Activated gamma-delta T cell treated with Interleukin-2 at 50 U/mL for 16 hours (primary cell): Measurements from ENCODE around the gene REXO4.
"Not testable (repeated sequence)": the region's sequence is repeated elsewhere in the genome, so short reads cannot be mapped to it uniquely, and the experiment has no call there.

Experiments
- DNase-seq: peaks from one replicate; pipeline ENCODE4 v3.0.0-alpha.2; 2020

Gene REXO4

GRCh38 chr9:133385452-133385851 is 32.4 kb downstream of the REXO4 start:
- no peak for DNase-seq

GRCh38 chr9:133384736-133385321 is 33.0 kb downstream of the REXO4 start:
- no peak for DNase-seq

- no peak for DNase-seq
Measured at GRCh38 chr9:133383438-133383837, 34.4 kb downstream of the REXO4 start.

- no peak for DNase-seq
Measured at GRCh38 chr9:133382507-133383141, 35.2 kb downstream of the REXO4 start.

GRCh38 chr9:133380734-133381133 is 37.1 kb downstream of the REXO4 start:
- no peak for DNase-seq

- no peak for DNase-seq
Measured at GRCh38 chr9:133379153-133380086, 38.4 kb downstream of the REXO4 start.

- no peak for DNase-seq
Measured at GRCh38 chr9:133378408-133378962, 39.3 kb downstream of the REXO4 start.

DNA sequence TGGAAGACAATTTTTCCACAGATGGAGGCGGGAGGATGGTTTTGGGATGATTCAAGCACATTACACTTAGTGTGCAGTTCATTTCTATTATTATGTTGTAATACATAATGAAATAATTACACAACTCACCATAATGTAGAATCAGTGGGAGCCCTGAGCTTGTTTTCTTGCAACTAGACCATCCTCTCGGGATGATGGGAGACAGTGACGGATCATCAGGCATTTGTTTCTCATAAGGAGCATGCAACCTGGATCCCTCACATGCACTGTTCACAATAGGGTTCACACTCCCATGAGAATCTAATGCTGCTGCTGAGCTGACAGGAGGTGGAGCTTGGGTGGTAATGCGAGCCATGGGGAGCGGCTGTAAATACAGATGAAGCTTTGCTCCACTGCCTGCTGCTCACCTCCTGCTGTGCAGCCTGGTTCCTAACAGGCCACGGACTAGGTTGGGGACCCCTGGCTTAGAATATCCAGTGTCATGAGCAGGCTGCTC is 40.0 kb downstream of the REXO4 start:
- DNase-seq = no peak

GRCh38 chr9:133377280-133377679 is 40.5 kb downstream of the REXO4 start:
- not testable (repeated sequence) for DNase-seq

GRCh38 chr9:133375724-133376654 is 41.8 kb downstream of the REXO4 start, which contains the start of the genes STKLD1 and SURF4:
Gene STKLD1 (plus strand): TSS chr9:133376366. CDS start chr9:133376474, 108 bp downstream.
Gene SURF4 (minus strand): TSS chr9:133376060. CDS start chr9:133375969, 91 bp downstream.
- DNase-seq = peak; percentile 93

- DNase-seq = no peak
Measured at GRCh38 chr9:133375116-133375723, 42.6 kb downstream of the REXO4 start.

DNA sequence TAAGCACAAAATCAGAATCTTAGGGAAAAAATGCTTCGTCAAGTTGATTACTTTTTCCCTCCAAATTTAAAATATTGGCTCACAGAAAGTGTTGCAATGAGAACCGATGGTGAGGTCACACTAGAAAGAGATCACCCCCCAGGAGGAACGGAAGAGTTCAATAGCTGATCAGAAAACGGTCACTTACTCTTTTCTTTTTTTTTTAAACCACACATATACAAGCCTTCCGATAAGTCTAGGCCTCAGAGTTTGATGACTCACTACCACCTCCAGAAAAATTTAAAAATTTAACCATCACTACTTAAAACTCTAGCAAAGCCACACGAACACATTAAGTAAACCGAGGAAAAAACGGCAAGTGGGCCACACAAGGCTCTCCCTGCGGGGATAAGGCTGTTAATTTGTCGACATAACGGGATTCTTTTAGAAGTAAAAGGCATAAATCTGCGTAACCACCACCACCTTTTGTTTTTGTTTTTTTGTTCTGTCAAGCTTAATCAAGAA is 43.1 kb downstream of the REXO4 start:
- DNase-seq = no peak

DNA sequence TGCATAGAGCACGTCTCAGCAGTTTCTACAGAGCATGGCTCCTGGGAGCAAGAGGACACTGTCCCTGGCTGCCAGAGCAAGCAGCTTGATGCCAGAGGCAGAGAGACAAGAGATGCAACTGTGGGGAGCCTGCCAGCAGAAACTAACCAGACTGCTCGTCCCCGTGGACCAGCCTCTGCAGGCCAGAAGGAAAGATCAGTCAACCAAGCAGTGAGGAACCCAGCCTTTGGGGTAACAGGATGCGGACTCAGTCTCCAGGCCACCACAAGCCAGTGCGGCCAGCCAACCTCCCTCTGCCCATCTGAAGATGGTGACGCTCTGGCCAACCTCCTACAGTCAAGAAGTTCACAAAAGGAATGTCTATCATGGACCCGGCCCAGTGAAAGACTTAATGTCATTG is 45.7 kb downstream of the REXO4 start:
- no peak for DNase-seq

GRCh38 chr9:133371261-133371711 is 46.5 kb downstream of the REXO4 start:
- peak; percentile 57 for DNase-seq

- DNase-seq = peak; percentile 55
Measured at GRCh38 chr9:133370685-133371084, 47.1 kb downstream of the REXO4 start.

DNA sequence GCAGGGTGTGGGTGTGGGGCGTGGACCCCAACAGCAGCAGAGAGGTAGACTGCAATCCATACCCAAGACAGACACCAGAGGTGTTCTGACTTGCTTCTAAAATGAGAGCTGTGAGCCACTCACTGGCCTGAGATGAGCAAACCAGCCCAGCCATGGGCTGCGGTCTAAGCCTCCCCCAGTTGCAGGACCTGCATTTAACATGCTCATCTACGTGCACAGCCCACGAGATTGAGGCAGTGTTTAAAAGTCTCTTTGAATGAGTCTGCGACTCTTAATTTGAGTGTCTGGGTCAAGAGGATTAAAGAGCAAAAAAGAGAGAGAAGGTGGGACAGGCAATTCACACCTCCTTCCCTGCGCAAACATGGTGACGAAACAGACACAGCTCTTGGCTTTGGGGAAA is 47.9 kb downstream of the REXO4 start:
- no peak for DNase-seq

GRCh38 chr9:133369422-133369821 is 48.4 kb downstream of the REXO4 start:
- DNase-seq = no peak

GRCh38 chr9:133368249-133368881 is 49.4 kb downstream of the REXO4 start:
- no peak for DNase-seq

- DNase-seq = no peak
Measured at GRCh38 chr9:133367778-133368177, 50.0 kb downstream of the REXO4 start.

DNA sequence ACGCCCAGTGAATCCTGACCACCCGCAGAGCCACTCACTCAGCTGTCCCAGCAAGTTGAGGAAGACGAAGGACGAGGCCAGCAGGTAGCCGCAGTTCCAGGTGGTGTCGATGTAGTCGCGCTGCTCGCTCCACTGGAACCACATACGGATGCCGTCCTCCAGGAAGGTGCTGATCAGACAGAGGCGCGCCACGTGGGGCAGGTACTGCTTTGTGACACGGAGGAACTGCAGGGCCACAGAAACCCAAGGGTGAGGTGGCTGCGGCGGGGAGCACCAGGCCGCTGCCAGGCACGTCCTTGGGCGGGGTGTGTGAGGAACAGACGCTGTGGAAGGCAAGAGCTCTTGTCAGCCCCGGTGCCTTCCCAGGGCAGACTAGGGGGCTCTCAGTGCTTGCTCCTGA is 50.6 kb downstream of the REXO4 start:
- no peak for DNase-seq

DNA sequence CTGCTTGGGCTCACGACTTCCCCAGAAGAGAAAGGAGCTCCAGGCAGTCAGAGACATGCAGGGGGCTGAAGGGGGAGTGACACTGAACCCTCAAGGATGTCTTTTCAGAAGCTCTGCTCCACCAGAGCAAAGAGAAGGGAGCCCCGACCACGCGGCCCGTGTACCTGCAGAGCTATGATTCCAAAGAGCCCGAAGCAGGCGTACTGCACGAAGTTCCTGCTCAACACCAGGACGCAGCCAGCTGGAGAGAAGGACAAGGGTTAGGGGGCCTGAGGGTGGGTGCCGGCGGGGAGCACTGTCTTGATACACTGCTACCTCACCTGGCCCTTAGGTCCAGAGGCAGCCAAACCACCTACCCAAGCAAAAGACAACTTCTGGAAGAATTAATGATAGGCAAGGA is 51.4 kb downstream of the REXO4 start:
- DNase-seq = no peak
